ACHN (cell line): Measurements from ENCODE around the gene TCF12.

ENCODE experiments used
- DNase-seq: peaks from one replicate; pipeline ENCODE4 v3.0.0-alpha.2; 2015
- in situ Hi-C: cut with HindIII; loops from 2 replicates; pipeline ENCODE4 v1.10.0; 2017; ENCODE audit warnings: low sequenced_read_pairs, low pct_ligation_motif_present, low pct_unique_long_range_greater_than_20kb

The TCF12 gene

GRCh38 chr15:56918046-56918938 lies at the start of gene TCF12:
TCF12 (plus strand) TSS chr15:56918644; CDS start chr15:56919914, 1,270 bp downstream.
- in situ Hi-C loops = no loop called here
- DNase-seq = peak; percentile 94

- peak; percentile 49 for DNase-seq
- in situ Hi-C loops = no loop called here
These were observed 48.9 kb upstream of the TCF12 start for GRCh38 chr15:56869573-56869972.

- in situ Hi-C loops = no loop called here
- DNase-seq = peak; percentile 65
These were observed 47.3 kb upstream of the TCF12 start for GRCh38 chr15:56871185-56871584.

- in situ Hi-C loops = no loop called here
These were observed 46.6 kb upstream of the TCF12 start for GRCh38 chr15:56871867-56872266.

GRCh38 chr15:56877255-56877970 lies 41.0 kb upstream of the TCF12 start:
- no peak for DNase-seq
- in situ Hi-C loops = no loop called here

More at GRCh38 chr15:56871867-56872266, 46.6 kb upstream of the TCF12 start:
- DNase-seq = no peak

GRCh38 chr15:56879502-56879901 lies 38.9 kb upstream of the TCF12 start:
- in situ Hi-C loops = no loop called here
- no peak for DNase-seq

GRCh38 chr15:56883088-56883487 lies 35.4 kb upstream of the TCF12 start:
- in situ Hi-C loops = no loop called here
- no peak for DNase-seq

- DNase-seq = no peak
- in situ Hi-C loops = no loop called here
These were observed 32.0 kb upstream of the TCF12 start for GRCh38 chr15:56886363-56886931.

GRCh38 chr15:56886932-56887781 lies 31.3 kb upstream of the TCF12 start:
- DNase-seq = peak; percentile 95
- in situ Hi-C loops = no loop called here

- in situ Hi-C loops = no loop called here
- no peak for DNase-seq
These were observed 30.5 kb upstream of the TCF12 start for GRCh38 chr15:56887782-56888438.

GRCh38 chr15:56890038-56890437 lies 28.4 kb upstream of the TCF12 start:
- in situ Hi-C loops = no loop called here
- DNase-seq = no peak

GRCh38 chr15:56891852-56892440 lies 26.5 kb upstream of the TCF12 start:
- no peak for DNase-seq
- in situ Hi-C loops = no loop called here

- no peak for DNase-seq
- in situ Hi-C loops = no loop called here
These were observed 25.6 kb upstream of the TCF12 start for GRCh38 chr15:56892659-56893363.

GRCh38 chr15:56893364-56893678 lies 25.1 kb upstream of the TCF12 start:
- in situ Hi-C loops = no loop called here

GRCh38 chr15:56894601-56895000 lies 23.8 kb upstream of the TCF12 start:
- no peak for DNase-seq
- in situ Hi-C loops = no loop called here

More at GRCh38 chr15:56893364-56893678, 25.1 kb upstream of the TCF12 start:
- DNase-seq = no peak

GRCh38 chr15:56901931-56902330 lies 16.5 kb upstream of the TCF12 start:
- no peak for DNase-seq
- in situ Hi-C loops = no loop called here

- DNase-seq = no peak
These were observed 11.7 kb upstream of the TCF12 start for GRCh38 chr15:56906766-56907165.

More at GRCh38 chr15:56906766-56907165, 11.7 kb upstream of the TCF12 start:
- in situ Hi-C loops = no loop called here
